ENCODE results near the gene ANAPC16.

DNA sequence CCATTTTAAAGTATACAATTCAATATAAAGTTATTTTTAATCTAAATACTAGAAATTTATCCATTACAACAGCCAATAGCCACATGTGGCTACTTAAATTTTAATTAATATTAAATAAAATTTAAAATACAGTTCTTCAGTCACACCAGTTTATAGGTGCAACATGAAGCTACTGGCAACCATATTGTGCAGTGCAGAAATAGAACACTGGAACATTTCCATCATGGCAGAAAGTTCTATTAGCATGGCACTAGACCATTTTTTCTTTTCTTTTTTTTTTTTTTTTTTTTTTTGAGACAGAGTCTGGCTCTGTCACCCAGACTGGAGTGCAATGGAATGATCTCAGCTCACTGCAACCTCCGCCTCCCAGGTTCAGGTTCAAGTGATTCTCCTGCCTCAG lies 5.5 kb downstream of the ANAPC16 start:
- TF ChIP-seq, protein P1, sequence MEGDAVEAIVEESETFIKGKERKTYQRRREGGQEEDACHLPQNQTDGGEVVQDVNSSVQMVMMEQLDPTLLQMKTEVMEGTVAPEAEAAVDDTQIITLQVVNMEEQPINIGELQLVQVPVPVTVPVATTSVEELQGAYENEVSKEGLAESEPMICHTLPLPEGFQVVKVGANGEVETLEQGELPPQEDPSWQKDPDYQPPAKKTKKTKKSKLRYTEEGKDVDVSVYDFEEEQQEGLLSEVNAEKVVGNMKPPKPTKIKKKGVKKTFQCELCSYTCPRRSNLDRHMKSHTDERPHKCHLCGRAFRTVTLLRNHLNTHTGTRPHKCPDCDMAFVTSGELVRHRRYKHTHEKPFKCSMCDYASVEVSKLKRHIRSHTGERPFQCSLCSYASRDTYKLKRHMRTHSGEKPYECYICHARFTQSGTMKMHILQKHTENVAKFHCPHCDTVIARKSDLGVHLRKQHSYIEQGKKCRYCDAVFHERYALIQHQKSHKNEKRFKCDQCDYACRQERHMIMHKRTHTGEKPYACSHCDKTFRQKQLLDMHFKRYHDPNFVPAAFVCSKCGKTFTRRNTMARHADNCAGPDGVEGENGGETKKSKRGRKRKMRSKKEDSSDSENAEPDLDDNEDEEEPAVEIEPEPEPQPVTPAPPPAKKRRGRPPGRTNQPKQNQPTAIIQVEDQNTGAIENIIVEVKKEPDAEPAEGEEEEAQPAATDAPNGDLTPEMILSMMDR (IDR thresholded peaks at IDR 0.05): no peak
- TF ChIP-seq POLR2A (IDR thresholded peaks at IDR 0.05): no peak
